Esophagus squamous epithelium (tissue), 5 donors: ENCODE measurements around the gene MAD1L1. TPM values are rescaled to one million over a fixed set of nuclear protein-coding genes. Genes with fewer than 3 reads are reported as not detected.

Experiments
- DNase-seq: peaks from one replicate; lab custom pipeline; 2025; lab: John Stamatoyannopoulos, UW
- H3K27ac ChIP-seq, 4 donors: fragments of 200-600 bp; sonication (generic); one replicate each; pipeline ENCODE4 v1.5.1; 2016 to 2019; ENCODE audit warnings: mild to moderate bottlenecking in 1 of 4
- H3K27me3 ChIP-seq, 4 donors: fragments of 200-600 bp; sonication (generic); 1 replicate in 3 of 4; 2 replicates in 1 of 4; pipeline versions ENCODE4 v1.5.1 to v1.6.0; 2017 to 2021; ENCODE audit warnings: antibody characterized with exemption in 1 of 4
- H3K36me3 ChIP-seq, 3 donors: fragments of 200-600 bp; sonication (generic); one replicate each; pipeline ENCODE4 v1.5.1; 2016 to 2019
- H3K4me1 ChIP-seq, 3 donors: fragments of 200-600 bp; sonication (generic); one replicate each; pipeline ENCODE4 v1.5.1; 2017 to 2019
- H3K4me3 ChIP-seq, 4 donors: fragments of 200-600 bp; sonication (generic); 1 replicate in 3 of 4; 2 replicates in 1 of 4; pipeline ENCODE4 v1.5.1; 2016 to 2019; ENCODE audit warnings: mild to moderate bottlenecking in 2 of 4, moderate library complexity in 1 of 4
- H3K9me3 ChIP-seq, 3 donors: fragments of 200-600 bp; sonication (generic); one replicate each; pipeline ENCODE4 v1.5.1; 2016 to 2019
- POLR2A ChIP-seq, 4 donors: fragments of 450-650 bp; IDR thresholded peaks; one replicate each; pipeline ENCODE4 v1.6.1; 2017; ENCODE audit warnings: antibody characterized with exemption in 4 of 4, mild to moderate bottlenecking in 4 of 4, moderate library complexity in 3 of 4
- WGBS, 2 donors: methylation state at CpG; one replicate each; pipeline ENCODE4 v1.1.5; 2018; 5-methylcytosine and 5-hydroxymethylcytosine counted together
- intact Hi-C: fragments of 100-400 bp; cut with DNase I; formaldehyde crosslinking; loops from one replicate; pipeline ENCODE4 v1.15.0; 2022
- total RNA-seq, 4 donors: library from RNA; depleted of rRNA; stranded (reverse); fragments of >200 nt; gene quantifications; one replicate each; pipeline ENCODE4 v1.1.0, GENCODE V29; 2016
- TF ChIP-seq, protein P1 (sequence below), 6 experiments: fragments of 450-650 bp in 4 of 6; fragments of 200-600 bp in 2 of 6; sonication (generic) in 2 of 6; IDR thresholded peaks; one replicate each; pipeline ENCODE4 v1.5.1; 2016 to 2019; ENCODE audit warnings: antibody characterized with exemption in 6 of 6, mild to moderate bottlenecking in 4 of 6, moderate library complexity in 4 of 6
- donor health status: DM: yes; HTN: yes; CAD: no.

Gene MAD1L1
- total RNA-seq, 4 donors from 2014 or later, result 16.6 to 40.4 (median 30.2) TPM

DNA sequence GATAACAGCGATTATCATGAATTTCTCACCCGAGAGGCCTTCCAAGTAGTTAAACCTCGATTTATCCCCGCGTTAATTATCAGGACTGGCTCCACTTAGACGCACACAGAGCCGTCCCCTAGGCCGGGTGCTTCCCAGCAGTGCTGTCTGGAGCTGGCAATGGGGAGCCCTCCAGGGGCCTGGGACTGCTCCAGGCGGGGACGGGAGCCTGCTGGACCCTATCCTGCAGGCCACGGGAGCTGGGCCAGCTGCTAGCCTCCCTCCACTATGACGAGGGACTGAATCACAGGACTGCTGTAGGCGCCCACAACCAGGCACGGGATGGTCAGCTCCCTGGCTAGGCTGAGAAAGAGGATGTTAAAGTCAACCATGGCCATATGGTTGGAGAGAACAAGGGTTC is 333.5 kb downstream of the MAD1L1 start:
- 91% methylated on average over 7 of the region's 14 CpGs; no CpG with 5 or more reads in 1 of the 2 donors for WGBS, 2 donors
- H3K4me1 ChIP-seq, result peaks cover 0 to 8% (median 0%) of the 10 kb centered on the region in 3 donors
- H3K9me3 ChIP-seq, result no peaks in the 10 kb centered on the region
- intact Hi-C loops, result no loop called here
- H3K36me3 ChIP-seq, result peaks cover 0 to 23% (median 0%) of the 10 kb centered on the region in 3 donors
- no peaks in the 10 kb centered on the region for H3K27me3 ChIP-seq
- no peak overlapping the region for H3K4me3 ChIP-seq
- no peak overlapping the region for H3K27ac ChIP-seq
- no peak for TF ChIP-seq POLR2A (IDR thresholded peaks at IDR 0.05)
- TF ChIP-seq, protein P1, sequence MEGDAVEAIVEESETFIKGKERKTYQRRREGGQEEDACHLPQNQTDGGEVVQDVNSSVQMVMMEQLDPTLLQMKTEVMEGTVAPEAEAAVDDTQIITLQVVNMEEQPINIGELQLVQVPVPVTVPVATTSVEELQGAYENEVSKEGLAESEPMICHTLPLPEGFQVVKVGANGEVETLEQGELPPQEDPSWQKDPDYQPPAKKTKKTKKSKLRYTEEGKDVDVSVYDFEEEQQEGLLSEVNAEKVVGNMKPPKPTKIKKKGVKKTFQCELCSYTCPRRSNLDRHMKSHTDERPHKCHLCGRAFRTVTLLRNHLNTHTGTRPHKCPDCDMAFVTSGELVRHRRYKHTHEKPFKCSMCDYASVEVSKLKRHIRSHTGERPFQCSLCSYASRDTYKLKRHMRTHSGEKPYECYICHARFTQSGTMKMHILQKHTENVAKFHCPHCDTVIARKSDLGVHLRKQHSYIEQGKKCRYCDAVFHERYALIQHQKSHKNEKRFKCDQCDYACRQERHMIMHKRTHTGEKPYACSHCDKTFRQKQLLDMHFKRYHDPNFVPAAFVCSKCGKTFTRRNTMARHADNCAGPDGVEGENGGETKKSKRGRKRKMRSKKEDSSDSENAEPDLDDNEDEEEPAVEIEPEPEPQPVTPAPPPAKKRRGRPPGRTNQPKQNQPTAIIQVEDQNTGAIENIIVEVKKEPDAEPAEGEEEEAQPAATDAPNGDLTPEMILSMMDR (IDR thresholded peaks at IDR 0.05), result no peak
- DNase-seq, result no peak

DNA sequence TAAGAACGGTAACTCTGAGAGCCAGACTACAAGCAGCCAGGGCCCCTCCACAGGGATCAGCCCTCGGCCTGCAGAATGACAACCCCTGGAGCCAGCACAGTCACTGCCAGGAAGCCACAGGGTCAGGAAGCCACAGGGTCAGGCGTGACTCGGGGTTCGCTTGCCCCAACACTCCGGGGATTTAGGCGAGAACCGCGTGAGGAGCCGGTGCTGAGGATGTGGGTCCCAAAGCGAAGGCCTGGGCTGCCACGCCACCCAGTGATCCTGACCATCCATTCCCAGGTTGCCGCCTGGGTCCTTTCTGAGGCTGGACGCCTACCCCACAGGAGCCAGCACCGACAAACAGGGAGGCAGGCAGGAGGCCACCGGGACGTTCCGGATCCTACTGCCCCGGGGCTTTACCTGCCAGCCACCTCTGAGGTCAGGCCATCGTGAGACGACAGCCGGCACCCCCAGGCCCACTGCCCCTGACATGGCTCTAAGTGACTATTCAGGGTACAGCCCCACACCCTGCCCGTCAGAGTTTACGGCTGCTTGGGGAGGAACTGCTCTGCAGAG is 334.0 kb downstream of the MAD1L1 start:
- no peak overlapping the region for H3K4me3 ChIP-seq
- intact Hi-C loops, result no loop called here
- no peak for DNase-seq

DNA sequence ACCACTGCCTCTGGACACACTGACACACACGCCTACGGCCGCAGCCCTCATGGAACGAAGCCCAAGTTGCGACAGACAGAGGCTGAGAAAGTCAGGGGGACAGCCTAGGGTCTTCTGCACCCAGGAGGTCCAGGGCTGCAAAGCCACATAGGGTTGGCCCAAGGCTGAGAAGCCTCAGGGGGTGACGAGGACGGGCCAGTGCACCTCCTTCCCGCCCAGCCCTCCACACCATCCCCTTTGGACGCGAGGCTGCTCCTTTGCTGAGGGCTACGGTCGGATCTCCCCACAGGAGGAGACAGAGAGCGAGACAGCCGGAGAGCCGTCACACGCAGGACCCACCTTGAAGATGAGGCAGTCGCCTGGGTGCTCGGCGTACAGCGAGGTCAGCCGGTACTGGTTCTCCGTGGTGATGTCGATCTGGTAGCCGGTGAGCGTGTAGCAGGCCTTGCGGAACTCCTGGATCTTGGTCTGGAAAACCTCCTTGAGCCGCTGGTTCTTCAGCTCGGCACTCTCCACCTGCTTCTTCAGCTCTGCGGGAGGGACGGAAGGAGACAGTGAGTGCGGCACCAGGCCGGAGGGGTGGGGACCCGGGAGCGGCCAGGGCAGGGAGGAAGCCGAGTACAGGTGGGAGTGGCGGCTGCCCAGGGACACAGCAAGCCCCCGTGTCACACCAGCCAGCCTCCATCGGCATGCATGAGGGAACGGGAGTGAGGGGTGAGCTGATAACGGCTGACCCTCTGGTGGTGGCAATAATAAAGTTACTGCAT is 334.7 kb downstream of the MAD1L1 start:
- no peak for DNase-seq
- peaks cover 0 to 8% (median 0%) of the 10 kb centered on the region in 3 donors for H3K4me1 ChIP-seq
- H3K4me3 ChIP-seq, result no peak overlapping the region
- TF ChIP-seq, protein P1 (IDR thresholded peaks at IDR 0.05), result no peak
- TF ChIP-seq POLR2A (IDR thresholded peaks at IDR 0.05), result no peak
- 92 to 94% methylated on average over 3 to 11 of the region's 40 CpGs for WGBS, 2 donors
- H3K27me3 ChIP-seq, result no peaks in the 10 kb centered on the region
- no peak overlapping the region for H3K27ac ChIP-seq
- no peaks in the 10 kb centered on the region for H3K9me3 ChIP-seq
- peaks cover 0 to 23% (median 0%) of the 10 kb centered on the region in 3 donors for H3K36me3 ChIP-seq
- intact Hi-C loops, result no loop called here

More for the DNA sequence above, 334.0 kb downstream of the MAD1L1 start:
- H3K27ac ChIP-seq, result no peak overlapping the region
- WGBS, 2 donors, result 81% methylated on average over 6 of the region's 24 CpGs; no CpG with 5 or more reads in 1 of the 2 donors
- H3K9me3 ChIP-seq, result no peaks in the 10 kb centered on the region
- peaks cover 0 to 23% (median 0%) of the 10 kb centered on the region in 3 donors for H3K36me3 ChIP-seq
- TF ChIP-seq POLR2A (IDR thresholded peaks at IDR 0.05), result no peak
- TF ChIP-seq, protein P1 (IDR thresholded peaks at IDR 0.05), result no peak
- peaks cover 0 to 8% (median 0%) of the 10 kb centered on the region in 3 donors for H3K4me1 ChIP-seq
- no peaks in the 10 kb centered on the region for H3K27me3 ChIP-seq

DNA sequence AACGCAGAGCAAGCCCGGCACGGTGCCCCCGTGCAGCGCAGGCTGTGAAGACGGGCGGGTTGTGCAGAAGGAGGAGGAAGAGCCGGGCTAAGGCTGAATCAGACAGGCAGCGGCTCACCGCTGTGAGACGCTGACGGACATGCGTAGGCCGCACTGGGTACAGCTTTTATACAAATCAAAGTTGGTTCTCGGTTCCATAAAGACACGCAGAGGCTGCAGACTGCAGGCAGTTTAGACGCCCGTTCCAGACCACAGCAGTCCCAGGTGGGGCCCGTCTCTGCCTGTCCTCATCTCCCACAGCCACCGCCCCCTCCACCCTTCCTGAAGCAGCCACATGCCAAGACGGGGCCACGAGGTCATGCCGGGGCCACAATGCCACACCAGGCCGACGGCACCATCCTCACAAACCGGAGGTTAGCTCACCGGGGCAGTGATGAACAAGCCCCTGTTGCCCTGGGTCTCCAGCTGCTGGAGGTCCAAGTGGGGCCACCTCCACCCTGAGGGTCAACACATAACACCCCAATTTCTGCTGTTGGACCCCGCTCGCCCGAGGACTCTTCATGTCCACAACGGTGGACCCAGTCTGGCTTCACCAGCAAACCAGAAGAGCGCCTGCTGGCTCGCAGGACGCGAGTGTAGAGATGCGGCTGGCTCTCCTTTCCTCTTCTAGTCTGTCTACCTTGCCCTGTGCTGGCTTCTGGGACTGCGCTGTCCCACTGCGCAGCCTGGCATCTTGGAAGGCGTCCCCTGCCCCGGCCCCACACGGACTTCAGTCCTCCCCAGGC is 335.5 kb downstream of the MAD1L1 start:
- no peak for DNase-seq
- H3K27ac ChIP-seq, result no peak overlapping the region
- H3K36me3 ChIP-seq, result peaks cover 0 to 23% (median 0%) of the 10 kb centered on the region in 3 donors
- 79 to 92% methylated on average over 15 to 22 of the region's 41 CpGs for WGBS, 2 donors
- H3K27me3 ChIP-seq, result no peaks in the 10 kb centered on the region
- TF ChIP-seq, protein P1 (IDR thresholded peaks at IDR 0.05), result no peak
- no peak for TF ChIP-seq POLR2A (IDR thresholded peaks at IDR 0.05)
- no peak overlapping the region for H3K4me3 ChIP-seq
- peaks cover 0 to 11% (median 0%) of the 10 kb centered on the region in 3 donors for H3K4me1 ChIP-seq
- no peaks in the 10 kb centered on the region for H3K9me3 ChIP-seq
- intact Hi-C loops, result no loop called here
